K562 (cell line): ENCODE measurements around the gene USP11. TPM values are rescaled to one million over a fixed set of nuclear protein-coding genes. Genes with fewer than 3 reads are reported as not detected.

ENCODE experiments used
- ATAC-seq: fragments of 200-7000 bp; cut with Tn5 transposase; 3 replicates; pipeline ENCODE4 v1.9.1; 2020; ENCODE audit warnings: moderate library complexity
- BruUV-seq: library from RNA; stranded (reverse); fragments of 400-500 nt; replicated peaks from 2 replicates; lab custom pipeline; 2021; lab: Mats Ljungman, UMichigan
- CTCF ChIA-PET: fragments of 300-600 bp; formaldehyde crosslinking; extraction: SDS; loops from one replicate; lab custom pipeline; 2021; ENCODE audit warnings: low intra/inter-chr PET ratio; lab: Yijun Ruan, JAX
- POLR2A ChIA-PET: fragments of 300-600, 350-650 bp; sonication (Branson Sonifier 250); formaldehyde crosslinking; extraction: SDS; loops from one replicate; lab custom pipeline; 2021; ENCODE audit warnings: antibody characterized with exemption, inconsistent platforms; lab: Yijun Ruan, JAX
- DNase-seq, 4 experiments: peaks; one replicate each; pipeline versions ENCODE4 v3.0.0 to v3.0.0-alpha.2; 2011 to 2018; ENCODE audit warnings: low spot score in 3 of 4, mixed read lengths in 3 of 4; ENCODE audit errors: extremely low read depth in 1 of 4
- FAIRE-seq: peaks from 2 replicates; lab custom pipeline; 2011; peaks lifted over from hg19 to GRCh38; lab: Jason Lieb, UNC
- H2AFZ ChIP-seq: 2 replicates; pipeline ENCODE4 v1.6.0; 2011; ENCODE audit warnings: low read depth, low read length, control low read depth, inconsistent platforms
- H3K27ac ChIP-seq: fragments of 200-600 bp; 3 replicates; pipeline ENCODE4 v1.8.0; 2011; ENCODE audit warnings: low read depth, mild to moderate bottlenecking, control low read depth, inconsistent platforms, low read length, moderate library complexity, mixed read lengths; ENCODE audit errors: extremely low read depth
- H3K27me3 ChIP-seq, 2 experiments: fragments of 300-600 bp in 1 of 2; 2 replicates in 1 of 2; 3 replicates in 1 of 2; pipeline versions ENCODE4 v1.6.0 to v1.8.0; 2011; ENCODE audit warnings: inconsistent platforms in 2 of 2, low read length in 2 of 2, mild to moderate bottlenecking in 1 of 2, mixed read lengths in 1 of 2, moderate library complexity in 1 of 2; ENCODE audit not compliant: control insufficient read depth in 2 of 2, insufficient read depth in 2 of 2
- H3K36me3 ChIP-seq: fragments of 300-600 bp; 3 replicates; pipeline ENCODE4 v1.8.0; 2011; ENCODE audit warnings: mild to moderate bottlenecking, low read length, inconsistent platforms; ENCODE audit not compliant: control insufficient read depth, insufficient read depth
- H3K4me1 ChIP-seq, 2 experiments: fragments of 200-600 bp in 1 of 2; replicated peaks in 1 of 2; 2 replicates in 1 of 2; 3 replicates in 1 of 2; pipeline versions ENCODE4 v1.5.1 to v1.8.0; 2011; ENCODE audit warnings: inconsistent platforms in 2 of 2, low read length in 2 of 2, mild to moderate bottlenecking in 1 of 2, mixed read lengths in 1 of 2, moderate library complexity in 1 of 2; ENCODE audit not compliant: control insufficient read depth in 2 of 2, insufficient read depth in 2 of 2
- H3K4me2 ChIP-seq: 2 replicates; pipeline ENCODE4 v1.6.1; 2011; ENCODE audit warnings: low read length, control low read depth, inconsistent platforms, mixed read lengths; ENCODE audit not compliant: insufficient read depth
- H3K4me3 ChIP-seq: fragments of 200-600 bp; sonication (generic), shearing (Covaris generic); 2 replicates; pipeline ENCODE4 v1.5.1; 2016; ENCODE audit warnings: control low read depth, inconsistent platforms
- H3K79me2 ChIP-seq: fragments of 200-600 bp; 3 replicates; pipeline ENCODE4 v1.8.0; 2011; ENCODE audit warnings: low read length, inconsistent platforms; ENCODE audit not compliant: control insufficient read depth, insufficient read depth
- H3K9ac ChIP-seq, 2 experiments: 2 replicates each; pipeline versions ENCODE4 v1.6.0 to v1.6.1; 2011; ENCODE audit warnings: low read depth in 2 of 2, low read length in 2 of 2, control low read depth in 1 of 2, inconsistent platforms in 1 of 2, mild to moderate bottlenecking in 1 of 2, mixed read lengths in 1 of 2; ENCODE audit not compliant: insufficient read depth in 1 of 2
- H3K9me1 ChIP-seq: one replicate; pipeline ENCODE4 v1.6.0; 2011; ENCODE audit warnings: inconsistent platforms, mild to moderate bottlenecking, low read length, moderate library complexity; ENCODE audit not compliant: control insufficient read depth, insufficient read depth
- H3K9me3 ChIP-seq: replicated peaks from 2 replicates; pipeline ENCODE4 v1.5.1; 2011; ENCODE audit warnings: low read depth, low read length, inconsistent platforms; ENCODE audit not compliant: control insufficient read depth, insufficient read depth
- H4K20me1 ChIP-seq: replicated peaks from 2 replicates; pipeline ENCODE4 v1.6.1; 2011; ENCODE audit warnings: low read length, inconsistent platforms, mixed read lengths; ENCODE audit not compliant: control insufficient read depth, insufficient read depth
- E2F6 ChIP-seq, 2 experiments: IDR thresholded peaks; 2 replicates each; pipeline ENCODE4 v1.6.1; 2011; ENCODE audit warnings: borderline replicate concordance in 1 of 2, control low read depth in 1 of 2, low read depth in 1 of 2, low read length in 1 of 2, mild to moderate bottlenecking in 1 of 2, mixed read lengths in 1 of 2, moderate library complexity in 1 of 2; ENCODE audit not compliant: insufficient read depth in 1 of 2, insufficient read length in 1 of 2, poor library complexity in 1 of 2, severe bottlenecking in 1 of 2; ENCODE audit errors: extremely low read depth in 1 of 2
- NCOA6 ChIP-seq: fragments of 450-650 bp; IDR thresholded peaks from 2 replicates; pipeline ENCODE4 v1.6.1; 2017; ENCODE audit warnings: mild to moderate bottlenecking
- WGBS: fragments of 100-300 bp; shearing (Covaris generic); methylation state at CpG from one replicate; pipeline ENCODE4 v1.1.6; 2016; ENCODE audit warnings: low coverage, mixed read lengths; ENCODE audit not compliant: insufficient coverage; ENCODE audit errors: missing lambda C conversion rate; 5-methylcytosine and 5-hydroxymethylcytosine counted together
- in situ Hi-C: fragments of 300-500 bp; cut with MboI; formaldehyde crosslinking; loops from 4 replicates; pipeline ENCODE4 v1.15.0; 2018; ENCODE audit warnings: inconsistent platforms, mixed read lengths
- intact Hi-C: fragments of 100-400 bp; cut with micrococcal nuclease; formaldehyde crosslinking; loops from 2 replicates; pipeline ENCODE4 v1.14.2; 2022
- polyA plus RNA-seq, 8 experiments: library from polyadenylated mRNA; depleted of rRNA in 4 of 8; stranded (reverse) in 5 of 8; unstranded in 3 of 8; fragments of >200 nt; fragmentation: Nextera tagmentation in 2 of 8; fragmentation: Illumina TruSeq in 1 of 8; extraction: Ambion mirVana in 2 of 8; extraction: Trizol in 1 of 8; gene quantifications; 2 replicates each; pipeline versions ENCODE4 v1.2.1 to v1.2.3, GENCODE V29; 2011 to 2014; ENCODE audit warnings: inconsistent platforms in 1 of 8, missing spikeins in 1 of 8
- total RNA-seq, 7 experiments: library from RNA; depleted of rRNA in 6 of 7; stranded (reverse); fragments of >200 nt in 6 of 7; fragmentation: Illumina TruSeq in 2 of 7; extraction: Trizol in 2 of 7; gene quantifications; 2 replicates each; pipeline versions ENCODE4 v1.2.1 to v1.2.3, GENCODE V29; 2011 to 2021; ENCODE audit warnings: low replicate concordance in 1 of 7

Gene USP11
- total and polyA plus RNA-seq, 9 of the 15 experiments (the other 6 are each of a cell fraction or from before 2014, with no cell fraction given): 2.5 to 29.0 (median 11.7) TPM

DNA sequence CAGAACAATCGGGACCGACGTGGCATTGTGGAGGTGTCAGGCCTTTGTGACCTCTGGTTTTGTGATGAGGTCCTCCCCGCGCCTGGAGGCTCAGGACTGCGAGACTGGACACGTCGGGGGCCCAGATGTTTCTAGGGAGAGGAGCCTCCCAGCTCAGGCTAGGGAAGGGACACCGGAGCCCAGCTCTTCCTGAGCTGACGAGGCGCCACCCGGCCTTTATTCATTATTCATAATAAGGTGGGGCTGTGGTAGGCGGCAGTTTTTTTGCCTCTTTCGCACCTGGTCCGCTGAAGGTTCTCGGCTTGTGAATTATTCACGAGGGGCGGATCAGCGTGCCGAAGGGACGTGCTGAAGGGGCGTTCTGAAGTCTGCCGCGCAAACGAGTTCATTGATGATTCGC lies 41.5 kb upstream of the USP11 start:
- peak overlapping the region; percentile 50 for H3K4me2 ChIP-seq
- H3K9me3 ChIP-seq: no peaks in the 10 kb centered on the region
- in situ Hi-C loops: loop anchor here (10.0 kb wide), 2 partner anchors 193 to 333 kb away; no protein-coding TSS in a partner anchor
- TF ChIP-seq NCOA6: no peak
- TF ChIP-seq E2F6 (IDR thresholded peaks at IDR 0.05; ENCODE audit: borderline replicate concordance in 1 of 2, extremely low read depth in 1 of 2, insufficient read depth in 1 of 2, insufficient read length in 1 of 2, low read depth in 1 of 2, low read length in 1 of 2, poor library complexity in 1 of 2, severe bottlenecking in 1 of 2): peak in 1 of 2 experiments; percentile 37
- H3K9me1 ChIP-seq: no peaks in the 10 kb centered on the region
- ATAC-seq: 0 out of 3 replicates have a peak, but pooled peaks have one; percentile 1
- intact Hi-C loops: loop anchor here (5.0 to 10.0 kb wide), 2 partner anchors 553 to 836 kb away; no protein-coding TSS in a partner anchor
- peak in 1 of 4 experiments; percentile 24 for DNase-seq
- 0 out of 2 replicates have a peak, but pooled peaks cover 4% of the 10 kb centered on the region for H4K20me1 ChIP-seq
- H2AFZ ChIP-seq: 0 out of 2 replicates have a peak overlapping the region, but pooled peaks have one; percentile 40
- H3K4me1 ChIP-seq: peaks cover 6 to 24% of the 10 kb centered on the region in 2 experiments; a peak in 4 of 5 replicates
- no peak overlapping the region; the same call in 2 of the 3 replicates for H3K27ac ChIP-seq
- H3K79me2 ChIP-seq: peaks cover 30% of the 10 kb centered on the region
- peak overlapping the region; percentile 40 to 89 for H3K9ac ChIP-seq
- peaks cover 21% of the 10 kb centered on the region; the same call in 1 of the 3 replicates for H3K36me3 ChIP-seq
- POLR2A ChIA-PET: interaction anchor here (0.6 to 1.3 kb wide), 3 partner anchors 16 to 38 kb away, joined by 3 to 4 read pairs (median 3); no protein-coding TSS in a partner anchor
- BruUV-seq: no TSS peak
- no peaks in the 10 kb centered on the region for H3K27me3 ChIP-seq
- CTCF ChIA-PET: interaction anchor here (0.6 kb wide), 2 partner anchors 234 to 332 kb away, joined by 3 to 4 read pairs; no protein-coding TSS in a partner anchor
- WGBS: 28% methylated on average over 19 of the region's 26 CpGs
- peak overlapping the region; percentile 48 for H3K4me3 ChIP-seq
- no peak for FAIRE-seq
